GM23338 (cell line): ENCODE results near the gene MED9.
"Not testable (repeated sequence)": the region's sequence is repeated elsewhere in the genome, so short reads cannot be mapped to it uniquely, and the experiment has no call there.

ENCODE experiments used
- CREB1 ChIP-seq: fragments of 250-450 bp; sonication (Bioruptor Pico); IDR thresholded peaks from 2 replicates; pipeline ENCODE4 v1.5.0; 2020; ENCODE audit warnings: low read depth, mild to moderate bottlenecking, moderate library complexity
- CTCF ChIP-seq, 2 experiments: fragments of 200-600 bp in 1 of 2; sonication (generic) in 1 of 2; conservative IDR thresholded peaks; 2 replicates each; pipeline versions ENCODE4 v1.5.1 to v1.6.1; 2016 to 2017; ENCODE audit warnings: antibody characterized with exemption in 2 of 2, low read depth in 2 of 2, mild to moderate bottlenecking in 2 of 2, moderate library complexity in 1 of 2
- ETS1 ChIP-seq: IDR thresholded peaks from 2 replicates; pipeline ENCODE4 v1.6.1; 2016; ENCODE audit warnings: antibody characterized with exemption
- EZH2 ChIP-seq: fragments of 200-600 bp; sonication (generic); IDR thresholded peaks from one replicate; pipeline ENCODE4 v1.8.0; 2017; ENCODE audit warnings: antibody characterized with exemption, mild to moderate bottlenecking, low read depth; ENCODE audit not compliant: unreplicated experiment
- EZH2phosphoT487 ChIP-seq: fragments of 200-600 bp; sonication (generic); IDR thresholded peaks from one replicate; pipeline ENCODE4 v1.8.1; 2018; ENCODE audit warnings: antibody characterized with exemption; ENCODE audit not compliant: unreplicated experiment
- JUNB ChIP-seq: IDR thresholded peaks from one replicate; pipeline ENCODE4 v1.6.1; 2016; ENCODE audit warnings: antibody characterized with exemption; ENCODE audit not compliant: unreplicated experiment
- NANOG ChIP-seq: IDR thresholded peaks from 2 replicates; pipeline ENCODE4 v1.6.1; 2016; ENCODE audit warnings: antibody characterized with exemption, borderline replicate concordance
- POLR2AphosphoS5 ChIP-seq: IDR thresholded peaks from 2 replicates; pipeline ENCODE4 v1.6.1; 2016; ENCODE audit warnings: antibody characterized with exemption, low read depth
- STAT1 ChIP-seq: IDR thresholded peaks from one replicate; pipeline ENCODE4 v1.6.1; 2016; ENCODE audit warnings: antibody characterized with exemption; ENCODE audit not compliant: unreplicated experiment
- ZNF114 ChIP-seq: fragments of 250-450 bp; sonication (Bioruptor Pico); IDR thresholded peaks from 2 replicates; pipeline ENCODE4 v1.5.0; 2020; ENCODE audit warnings: mild to moderate bottlenecking, moderate library complexity
- TF ChIP-seq, protein P1 (sequence below): IDR thresholded peaks from one replicate; pipeline ENCODE4 v1.6.1; 2018; ENCODE audit warnings: antibody characterized with exemption; ENCODE audit not compliant: unreplicated experiment

GRCh38 chr17:17486416-17486815 is 9.6 kb downstream of the MED9 start:
- not testable (repeated sequence) for TF ChIP-seq CTCF (conservative IDR thresholded peaks at IDR 0.05; ENCODE audit: low read depth in 2 of 2); EZH2; POLR2AphosphoS5; NANOG; ZNF114 (CRISPR knock-in tag); EZH2phosphoT487; CREB1; STAT1; JUNB; ETS1
- TF ChIP-seq, protein P1, sequence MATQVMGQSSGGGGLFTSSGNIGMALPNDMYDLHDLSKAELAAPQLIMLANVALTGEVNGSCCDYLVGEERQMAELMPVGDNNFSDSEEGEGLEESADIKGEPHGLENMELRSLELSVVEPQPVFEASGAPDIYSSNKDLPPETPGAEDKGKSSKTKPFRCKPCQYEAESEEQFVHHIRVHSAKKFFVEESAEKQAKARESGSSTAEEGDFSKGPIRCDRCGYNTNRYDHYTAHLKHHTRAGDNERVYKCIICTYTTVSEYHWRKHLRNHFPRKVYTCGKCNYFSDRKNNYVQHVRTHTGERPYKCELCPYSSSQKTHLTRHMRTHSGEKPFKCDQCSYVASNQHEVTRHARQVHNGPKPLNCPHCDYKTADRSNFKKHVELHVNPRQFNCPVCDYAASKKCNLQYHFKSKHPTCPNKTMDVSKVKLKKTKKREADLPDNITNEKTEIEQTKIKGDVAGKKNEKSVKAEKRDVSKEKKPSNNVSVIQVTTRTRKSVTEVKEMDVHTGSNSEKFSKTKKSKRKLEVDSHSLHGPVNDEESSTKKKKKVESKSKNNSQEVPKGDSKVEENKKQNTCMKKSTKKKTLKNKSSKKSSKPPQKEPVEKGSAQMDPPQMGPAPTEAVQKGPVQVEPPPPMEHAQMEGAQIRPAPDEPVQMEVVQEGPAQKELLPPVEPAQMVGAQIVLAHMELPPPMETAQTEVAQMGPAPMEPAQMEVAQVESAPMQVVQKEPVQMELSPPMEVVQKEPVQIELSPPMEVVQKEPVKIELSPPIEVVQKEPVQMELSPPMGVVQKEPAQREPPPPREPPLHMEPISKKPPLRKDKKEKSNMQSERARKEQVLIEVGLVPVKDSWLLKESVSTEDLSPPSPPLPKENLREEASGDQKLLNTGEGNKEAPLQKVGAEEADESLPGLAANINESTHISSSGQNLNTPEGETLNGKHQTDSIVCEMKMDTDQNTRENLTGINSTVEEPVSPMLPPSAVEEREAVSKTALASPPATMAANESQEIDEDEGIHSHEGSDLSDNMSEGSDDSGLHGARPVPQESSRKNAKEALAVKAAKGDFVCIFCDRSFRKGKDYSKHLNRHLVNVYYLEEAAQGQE, result not testable (repeated sequence)
